ENCODE data around the gene ETV5.

Gene ETV5

DNA sequence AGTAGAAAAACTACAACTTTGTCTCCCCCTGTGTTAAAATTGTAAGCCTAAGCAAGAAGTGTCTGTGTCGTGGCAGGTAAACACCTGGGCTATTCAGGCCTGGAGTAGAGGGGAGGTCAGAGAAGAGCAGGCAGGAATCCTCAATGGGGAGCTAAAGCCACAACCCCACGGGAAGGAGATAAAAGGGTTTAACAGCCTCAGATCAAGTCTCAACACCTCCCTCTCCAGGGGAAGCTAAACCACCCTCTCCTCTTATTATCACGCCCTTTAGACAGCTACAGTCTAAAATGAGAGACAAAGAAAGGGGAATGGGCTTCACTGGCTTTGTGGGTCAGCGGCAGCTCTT lies 11.6 kb downstream of the ETV5 start:
- Histone ChIP-seq H3K27me3 (ENCODE audit: low read length) (0 out of 2 replicates have a peak, but pooled peaks cover 4% of the 10 kb centered on the region), H3K4me3 (ENCODE audit: insufficient read depth, low read length, poor library complexity, severe bottlenecking) (no peak overlapping the region), H4K20me1 (ENCODE audit: low read depth, low read length) (no peaks in the 10 kb centered on the region), H2AFZ (ENCODE audit: low read depth, low read length, severe bottlenecking) (no peak overlapping the region), H3K4me2 (ENCODE audit: low read depth, low read length, poor library complexity, severe bottlenecking) (no peak overlapping the region), H3K36me3 (ENCODE audit: low read length) (no peaks in the 10 kb centered on the region), H3K79me2 (ENCODE audit: insufficient read depth, low read length) (no peaks in the 10 kb centered on the region), H3K9me2 (replicated peaks; ENCODE audit: insufficient read depth, low read length) (no peaks in the 10 kb centered on the region), H3K9me3 (ENCODE audit: insufficient read depth, low read length) (no peaks in the 10 kb centered on the region), H3K9ac (ENCODE audit: low read length) (no peak overlapping the region), H3K27ac (ENCODE audit: low read depth, low read length) (no peak overlapping the region), H3F3A (ENCODE audit: insufficient read depth) (no peaks in the 10 kb centered on the region)
- TF ChIP-seq CTCF (IDR thresholded peaks at IDR 0.05; ENCODE audit: insufficient read depth, low read length, poor library complexity, severe bottlenecking) (no peak), EZH2phosphoT487 (conservative IDR thresholded peaks at IDR 0.05; ENCODE audit: low read length) (no peak)

DNA sequence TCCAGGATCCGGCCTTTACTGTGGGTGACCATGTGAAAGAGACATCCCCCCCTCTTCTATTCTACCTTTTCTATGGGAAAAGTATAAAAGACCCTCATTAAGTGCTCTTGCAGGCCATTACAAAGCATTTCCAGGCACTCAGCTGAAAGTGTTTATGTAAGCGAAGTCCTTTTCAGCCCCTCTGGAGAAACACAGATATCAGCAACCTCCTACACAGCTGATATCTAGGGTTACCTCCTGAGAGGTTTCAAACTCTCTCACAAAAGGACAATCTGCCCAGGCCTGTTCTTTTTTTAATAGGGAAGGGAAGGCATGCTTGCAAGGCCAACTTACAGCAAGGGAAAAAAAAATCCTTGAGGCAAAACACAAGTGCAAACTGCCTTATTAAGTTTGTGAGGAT lies 12.6 kb downstream of the ETV5 start:
- Histone ChIP-seq H3K4me2 (ENCODE audit: low read depth, low read length, poor library complexity, severe bottlenecking) (no peak overlapping the region), H2AFZ (ENCODE audit: low read depth, low read length, severe bottlenecking) (no peak overlapping the region), H4K20me1 (ENCODE audit: low read depth, low read length) (no peaks in the 10 kb centered on the region), H3K9me3 (ENCODE audit: insufficient read depth, low read length) (no peaks in the 10 kb centered on the region), H3K36me3 (ENCODE audit: low read length) (no peaks in the 10 kb centered on the region), H3K9ac (ENCODE audit: low read length) (no peak overlapping the region), H3F3A (ENCODE audit: insufficient read depth) (no peaks in the 10 kb centered on the region), H3K27me3 (ENCODE audit: low read length) (0 out of 2 replicates have a peak, but pooled peaks cover 4% of the 10 kb centered on the region), H3K27ac (ENCODE audit: low read depth, low read length) (no peak overlapping the region), H3K9me2 (replicated peaks; ENCODE audit: insufficient read depth, low read length) (no peaks in the 10 kb centered on the region), H3K4me3 (ENCODE audit: insufficient read depth, low read length, poor library complexity, severe bottlenecking) (no peak overlapping the region), H3K79me2 (ENCODE audit: insufficient read depth, low read length) (no peaks in the 10 kb centered on the region)
- TF ChIP-seq CTCF (IDR thresholded peaks at IDR 0.05; ENCODE audit: insufficient read depth, low read length, poor library complexity, severe bottlenecking), result no peak
- no peak for TF ChIP-seq EZH2phosphoT487 (conservative IDR thresholded peaks at IDR 0.05; ENCODE audit: low read length)

DNA sequence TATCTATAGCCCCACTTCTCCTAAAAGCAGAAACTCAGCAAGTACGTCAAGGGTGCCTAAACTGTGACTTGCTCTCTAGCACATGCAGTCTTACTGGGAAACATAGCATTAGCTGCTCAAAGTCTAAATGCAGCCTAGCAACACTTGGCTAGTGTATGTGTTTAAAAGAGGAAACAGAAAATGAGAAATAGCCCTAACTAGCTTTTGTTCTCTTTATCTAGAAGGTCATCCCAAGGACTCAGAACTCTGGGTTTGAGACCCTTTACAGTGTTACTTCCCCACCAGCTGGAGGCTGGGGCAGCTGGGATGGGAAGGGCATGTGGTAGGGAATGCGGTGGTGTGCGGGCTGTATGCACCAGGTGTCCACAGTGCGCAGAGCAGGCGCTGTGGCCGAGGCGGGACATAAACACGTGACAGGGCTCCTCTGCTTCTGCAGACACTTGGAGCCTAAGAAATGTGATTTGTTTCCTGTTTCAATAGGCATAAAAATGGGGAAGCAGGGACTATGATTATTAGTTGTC lies 13.3 kb downstream of the ETV5 start:
- Histone ChIP-seq H3K4me3 (ENCODE audit: insufficient read depth, low read length, poor library complexity, severe bottlenecking) (no peak overlapping the region), H3K4me2 (ENCODE audit: low read depth, low read length, poor library complexity, severe bottlenecking) (no peak overlapping the region)
- TF ChIP-seq EZH2phosphoT487 (conservative IDR thresholded peaks at IDR 0.05; ENCODE audit: low read length) (no peak), CTCF (IDR thresholded peaks at IDR 0.05; ENCODE audit: insufficient read depth, low read length, poor library complexity, severe bottlenecking) (no peak)

More for the DNA sequence above, 13.3 kb downstream of the ETV5 start:
- no peaks in the 10 kb centered on the region for H3K9me3 ChIP-seq (ENCODE audit: insufficient read depth, low read length)
- H3K9me2 ChIP-seq (replicated peaks; ENCODE audit: insufficient read depth, low read length), result no peaks in the 10 kb centered on the region
- no peaks in the 10 kb centered on the region for H3K79me2 ChIP-seq (ENCODE audit: insufficient read depth, low read length)
- H3K27me3 ChIP-seq (ENCODE audit: low read length), result 0 out of 2 replicates have a peak, but pooled peaks cover 4% of the 10 kb centered on the region
- H3F3A ChIP-seq (ENCODE audit: insufficient read depth), result no peaks in the 10 kb centered on the region
- no peak overlapping the region for H3K27ac ChIP-seq (ENCODE audit: low read depth, low read length)
- no peak overlapping the region for H3K9ac ChIP-seq (ENCODE audit: low read length)
- H4K20me1 ChIP-seq (ENCODE audit: low read depth, low read length), result no peaks in the 10 kb centered on the region
- no peaks in the 10 kb centered on the region for H3K36me3 ChIP-seq (ENCODE audit: low read length)
- H2AFZ ChIP-seq (ENCODE audit: low read depth, low read length, severe bottlenecking), result no peak overlapping the region

Measured in SU-DHL-6 (cell line).